ENCODE results near the gene REEP1. TPM values are rescaled to one million over a fixed set of nuclear protein-coding genes. Genes with fewer than 3 reads are reported as not detected.

The REEP1 gene
- total RNA-seq, 6 experiments from 2014 or later = 0.61 to 1.8 (median 0.85) TPM

GRCh38 chr2:86296947-86297346 is 40.5 kb downstream of the REEP1 start:
- Histone ChIP-seq H3K36me3 (no peaks in the 10 kb centered on the region), H3K27ac (no peak overlapping the region), H3K9me3 (no peaks in the 10 kb centered on the region), H3K27me3 (no peaks in the 10 kb centered on the region), H3K4me1 (no peaks in the 10 kb centered on the region), H3K4me3 (no peak overlapping the region)
- intact Hi-C loops (cut with DNase I) = no loop called here
- ATAC-seq (no peak), DNase-seq (no peak)
- TF ChIP-seq POLR2A (IDR thresholded peaks at IDR 0.05) (no peak), CTCF (IDR thresholded peaks at IDR 0.05) (no peak)
- WGBS (ENCODE audit: insufficient coverage, low coverage, low lambda C conversion rate, missing lambda C conversion rate) = 67% methylated on average over 3 of the region's 6 CpGs

- DNase-seq (no peak), ATAC-seq (no peak)
- H3K4me3 ChIP-seq = no peak overlapping the region
- no peaks in the 10 kb centered on the region for H3K4me1 ChIP-seq
- no peaks in the 10 kb centered on the region for H3K36me3 ChIP-seq
- H3K27ac ChIP-seq = no peak overlapping the region
- TF ChIP-seq CTCF (IDR thresholded peaks at IDR 0.05) (no peak), POLR2A (IDR thresholded peaks at IDR 0.05) (no peak)
- intact Hi-C loops (cut with DNase I) = no loop called here
- H3K9me3 ChIP-seq = no peaks in the 10 kb centered on the region
- H3K27me3 ChIP-seq = no peaks in the 10 kb centered on the region
- WGBS (ENCODE audit: insufficient coverage, low coverage, low lambda C conversion rate, missing lambda C conversion rate) = 72% methylated on average over 6 of the region's 8 CpGs
Measured at GRCh38 chr2:86295066-86295465, 42.4 kb downstream of the REEP1 start.

DNA sequence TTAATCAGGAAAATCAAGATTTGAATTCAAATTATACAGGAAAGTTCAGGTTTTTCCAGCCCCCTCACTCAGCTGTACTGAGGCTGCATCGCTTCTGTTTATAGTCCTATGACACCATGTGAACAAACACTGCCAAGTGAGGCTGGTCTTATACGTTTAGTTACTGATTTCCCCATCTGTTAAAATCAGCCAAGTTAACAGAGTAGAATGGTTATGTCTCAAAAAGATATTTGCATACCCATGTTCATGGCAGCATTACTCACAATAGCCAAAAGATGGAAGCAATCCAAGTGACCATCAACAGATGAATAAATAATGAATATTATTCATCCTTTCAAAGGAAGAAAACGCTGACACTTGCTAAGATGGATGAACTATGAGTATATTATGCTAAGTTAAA is 43.8 kb downstream of the REEP1 start:
- no peak for TF ChIP-seq POLR2A (IDR thresholded peaks at IDR 0.05)
- TF ChIP-seq CTCF (IDR thresholded peaks at IDR 0.05) = no peak
- Histone ChIP-seq H3K4me1 (no peaks in the 10 kb centered on the region), H3K9me3 (no peaks in the 10 kb centered on the region), H3K27me3 (no peaks in the 10 kb centered on the region), H3K27ac (no peak overlapping the region), H3K36me3 (no peaks in the 10 kb centered on the region), H3K4me3 (no peak overlapping the region)
- no peak for ATAC-seq
- DNase-seq = no peak
- intact Hi-C loops (cut with DNase I) = no loop called here
- WGBS (ENCODE audit: insufficient coverage, low coverage, low lambda C conversion rate, missing lambda C conversion rate) = 48% methylated on average over 3 of the region's 3 CpGs

DNA sequence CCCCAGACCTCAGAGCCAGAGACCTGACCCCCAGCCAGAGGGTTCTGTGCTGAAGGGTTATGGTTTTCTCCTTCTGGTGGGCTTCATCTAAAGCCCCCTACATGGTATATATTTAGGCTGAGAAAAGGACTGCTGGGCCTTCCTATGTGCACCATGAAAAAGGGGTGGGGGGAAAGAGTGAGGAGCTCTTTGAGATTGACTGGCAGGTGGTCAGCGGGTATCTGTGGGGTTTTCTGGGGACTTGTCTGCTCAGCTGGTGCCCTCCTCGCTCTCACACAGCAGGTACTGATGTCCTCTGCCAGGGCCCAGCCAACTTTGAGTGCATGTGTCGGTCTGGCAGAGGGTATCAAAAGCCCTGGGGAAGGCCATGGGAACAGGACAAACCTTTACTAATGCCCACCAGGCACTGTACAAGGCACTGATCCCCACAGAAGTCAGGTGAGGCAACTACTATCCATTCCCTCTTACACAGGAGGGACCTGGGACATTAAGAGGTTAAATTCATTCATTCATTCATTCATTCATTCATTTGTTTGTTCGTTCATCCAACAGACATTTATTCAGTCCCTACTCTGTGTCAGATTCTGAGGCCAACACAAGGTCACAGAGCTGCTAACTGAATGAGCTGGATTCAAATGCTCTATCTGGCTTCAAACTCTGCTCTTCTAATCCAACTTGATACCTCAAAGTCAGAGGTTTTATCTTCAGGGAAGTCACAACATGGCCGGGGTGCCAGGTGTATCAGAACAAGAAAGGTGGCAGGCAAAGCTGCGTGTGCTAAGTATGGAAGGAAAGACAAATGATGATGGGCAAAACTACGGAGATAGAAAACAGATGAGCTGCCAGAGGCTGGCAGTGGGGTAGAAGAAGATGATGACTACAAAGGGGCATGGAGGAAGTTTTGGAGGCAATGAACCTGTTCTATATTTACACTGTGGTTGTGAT is 44.6 kb downstream of the REEP1 start:
- no peaks in the 10 kb centered on the region for H3K9me3 ChIP-seq
- WGBS (ENCODE audit: insufficient coverage, low coverage, low lambda C conversion rate, missing lambda C conversion rate) = 75% methylated on average over 4 of the region's 7 CpGs
- no peaks in the 10 kb centered on the region for H3K27me3 ChIP-seq
- H3K4me3 ChIP-seq = no peak overlapping the region
- TF ChIP-seq POLR2A (IDR thresholded peaks at IDR 0.05) (no peak), CTCF (IDR thresholded peaks at IDR 0.05) (no peak)
- no peaks in the 10 kb centered on the region for H3K4me1 ChIP-seq
- DNase-seq (no peak), ATAC-seq (no peak)
- intact Hi-C loops (cut with DNase I) = no loop called here
- no peaks in the 10 kb centered on the region for H3K36me3 ChIP-seq
- H3K27ac ChIP-seq = no peak overlapping the region
